DMS79 (cell line): ENCODE results near the gene GAB2.

Experiments used
- DNase-seq: peaks from one replicate; lab custom pipeline; 2025; lab: John Stamatoyannopoulos, UW

Gene GAB2

GRCh38 chr11:78400116-78400515 is 17.5 kb downstream of the GAB2 start:
- no peak for DNase-seq

DNA sequence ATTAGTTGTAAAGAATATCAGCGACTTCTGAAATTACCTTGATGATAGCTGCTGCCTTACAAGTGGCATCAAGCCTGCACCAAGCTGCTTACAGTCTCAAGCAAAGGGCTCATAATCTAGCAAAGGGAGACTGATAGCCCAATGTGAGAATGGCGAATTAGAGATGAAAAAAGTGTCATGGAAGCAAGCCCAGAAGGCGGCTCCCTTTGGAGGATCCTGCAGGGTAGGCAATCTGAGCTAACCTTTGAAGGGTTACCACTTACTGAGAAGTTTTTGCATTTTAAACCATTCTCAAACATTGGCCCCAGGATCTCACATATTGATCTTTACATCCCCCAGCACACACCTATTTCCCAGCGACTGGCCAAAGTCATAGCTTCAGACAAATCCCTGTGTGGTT is 18.5 kb downstream of the GAB2 start:
- DNase-seq, result no peak

DNA sequence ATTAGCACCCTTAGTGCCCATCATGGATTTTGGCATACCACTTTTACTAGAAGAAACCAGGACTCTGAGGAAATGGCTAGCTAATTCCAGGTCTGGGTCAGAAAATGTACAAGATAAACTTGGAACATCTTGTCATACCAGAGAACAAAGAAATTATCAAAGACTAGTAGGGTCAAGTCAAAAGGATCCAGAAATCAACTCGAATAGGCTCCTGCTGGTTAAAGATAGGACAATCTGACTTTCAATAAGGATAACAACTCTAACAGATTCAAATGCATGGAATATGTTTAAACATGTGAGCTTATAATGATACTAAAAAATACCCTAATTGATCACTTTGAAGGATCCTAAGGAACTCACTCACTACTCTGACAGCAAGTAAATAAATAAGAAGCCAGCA is 18.9 kb downstream of the GAB2 start:
- no peak for DNase-seq

- no peak for DNase-seq
Measured at GRCh38 chr11:78397398-78397797, 20.2 kb downstream of the GAB2 start.

DNA sequence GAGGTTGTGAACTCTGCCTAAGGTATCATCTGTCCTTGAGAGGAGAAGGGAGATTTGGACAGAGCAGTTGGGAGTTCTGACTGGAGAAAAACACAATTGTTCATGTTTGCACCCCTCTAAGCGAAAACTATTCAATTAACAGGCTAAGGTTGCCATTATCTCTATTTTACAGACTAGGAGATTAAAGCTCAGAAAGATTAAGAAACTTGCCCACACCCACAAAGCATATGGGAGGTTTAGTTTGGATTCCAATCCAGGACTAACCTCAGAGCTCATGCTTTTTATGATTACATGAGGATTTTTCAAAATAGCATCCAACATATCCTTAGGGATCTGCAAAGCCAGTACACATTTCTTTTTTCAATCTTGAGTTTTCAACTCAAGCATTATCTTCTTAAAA is 22.0 kb downstream of the GAB2 start:
- no peak for DNase-seq

- DNase-seq, result no peak
Measured at GRCh38 chr11:78392854-78393253, 24.8 kb downstream of the GAB2 start.

DNA sequence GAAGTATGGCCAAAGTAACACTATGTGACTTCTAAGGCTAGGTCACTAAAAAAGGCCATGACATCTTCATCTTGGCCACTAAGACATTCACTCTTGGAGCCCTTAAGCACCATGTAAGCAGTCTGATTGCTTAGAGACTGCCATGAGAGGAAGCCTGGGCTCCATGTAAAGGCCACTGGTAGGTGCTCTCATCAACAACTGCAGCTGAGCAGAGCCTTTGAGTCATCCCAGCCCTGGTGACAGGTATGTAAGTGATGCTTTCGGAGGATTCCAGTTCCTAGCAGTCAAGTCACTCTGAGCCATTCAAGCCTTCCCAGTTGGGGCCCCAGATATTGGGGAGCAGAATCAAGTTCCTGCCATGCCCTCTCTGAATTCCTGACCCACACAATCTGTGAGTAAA is 26.2 kb downstream of the GAB2 start:
- no peak for DNase-seq

- no peak for DNase-seq
Measured at GRCh38 chr11:78390809-78391208, 26.8 kb downstream of the GAB2 start.

- no peak for DNase-seq
Measured at GRCh38 chr11:78386215-78386941, 31.2 kb downstream of the GAB2 start.

GRCh38 chr11:78385205-78385604 is 32.4 kb downstream of the GAB2 start:
- DNase-seq, result no peak

DNA sequence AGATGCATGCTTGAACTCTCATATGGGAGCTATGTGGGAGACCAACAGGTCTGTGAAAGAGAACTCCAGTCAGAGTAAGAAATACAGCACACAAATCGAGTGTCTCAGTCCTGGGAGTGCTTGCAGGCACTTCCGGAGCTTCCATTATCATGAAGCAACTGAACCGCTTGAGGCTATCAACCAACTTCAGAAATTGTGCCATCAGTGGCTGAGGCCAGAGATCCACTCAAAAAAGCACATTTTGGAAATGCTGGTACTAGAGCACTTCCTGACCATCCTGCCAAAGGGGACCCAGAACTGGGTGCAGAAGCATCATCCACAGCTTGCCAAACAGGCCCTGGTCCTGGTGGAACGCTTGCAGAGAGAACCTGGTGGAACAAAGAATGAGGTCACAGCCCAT is 33.4 kb downstream of the GAB2 start:
- no peak for DNase-seq

DNA sequence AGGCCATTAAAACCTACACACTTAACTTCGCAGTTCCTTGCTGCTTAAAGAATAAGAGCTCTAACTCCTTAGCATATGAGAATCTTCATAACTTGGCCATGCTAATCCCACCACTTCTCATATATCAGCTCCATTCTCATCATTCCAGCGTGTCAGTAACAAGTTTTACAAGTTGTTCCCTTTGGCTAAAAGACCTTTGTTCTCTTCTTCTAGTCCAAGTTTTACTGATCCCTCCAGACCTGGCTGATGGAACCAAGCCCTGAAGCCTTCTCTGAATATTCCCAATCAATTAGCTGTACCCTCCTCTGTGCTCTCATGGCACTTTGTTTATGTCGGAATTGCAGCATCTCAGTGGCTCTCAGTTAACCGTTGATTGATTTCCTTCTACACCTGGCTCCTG is 35.8 kb downstream of the GAB2 start:
- no peak for DNase-seq

- DNase-seq, result no peak
Measured at GRCh38 chr11:78380615-78381051, 37.0 kb downstream of the GAB2 start.

- DNase-seq, result peak; percentile 8
Measured at GRCh38 chr11:78379039-78379670, 38.5 kb downstream of the GAB2 start.

GRCh38 chr11:78377625-78378418 is 39.8 kb downstream of the GAB2 start:
- no peak for DNase-seq

GRCh38 chr11:78376858-78377257 is 40.8 kb downstream of the GAB2 start:
- no peak for DNase-seq

DNA sequence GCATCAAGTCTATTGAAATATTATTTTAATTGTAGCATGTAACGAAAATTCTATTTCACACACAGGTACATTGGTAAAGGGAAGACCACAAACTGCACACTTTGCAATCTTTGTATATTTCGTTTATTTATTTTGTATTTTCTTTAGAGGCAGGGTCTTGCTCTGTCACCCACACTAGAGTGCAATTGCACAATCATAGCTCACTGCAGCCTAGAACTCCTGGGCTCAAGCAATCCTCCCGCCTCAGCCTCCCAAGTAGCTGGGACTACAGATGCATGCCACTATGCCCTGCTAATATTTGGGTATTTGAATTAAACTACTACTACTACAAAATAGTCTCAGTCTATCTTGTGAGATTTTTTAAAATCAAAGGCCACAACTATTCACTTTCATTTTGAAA is 42.7 kb downstream of the GAB2 start:
- no peak for DNase-seq

DNA sequence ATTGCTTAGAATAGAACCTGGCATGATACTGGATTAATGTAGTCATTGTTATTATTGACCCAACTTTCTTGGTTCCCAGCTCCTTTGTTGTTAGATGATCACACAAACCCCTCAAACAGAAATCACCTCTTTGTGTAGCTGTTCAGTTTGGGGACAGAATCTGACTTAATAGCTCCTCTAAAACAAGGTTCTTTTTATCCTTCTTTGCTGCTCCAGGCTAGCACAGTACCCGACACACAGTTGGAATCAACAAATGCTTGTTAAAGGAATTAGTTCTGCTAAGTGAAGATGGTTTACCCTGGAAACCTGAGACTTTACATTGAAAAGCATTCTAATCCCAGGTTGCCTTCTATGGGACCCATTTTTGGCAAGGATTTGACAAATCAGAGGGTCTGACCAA is 43.9 kb downstream of the GAB2 start:
- no peak for DNase-seq

DNA sequence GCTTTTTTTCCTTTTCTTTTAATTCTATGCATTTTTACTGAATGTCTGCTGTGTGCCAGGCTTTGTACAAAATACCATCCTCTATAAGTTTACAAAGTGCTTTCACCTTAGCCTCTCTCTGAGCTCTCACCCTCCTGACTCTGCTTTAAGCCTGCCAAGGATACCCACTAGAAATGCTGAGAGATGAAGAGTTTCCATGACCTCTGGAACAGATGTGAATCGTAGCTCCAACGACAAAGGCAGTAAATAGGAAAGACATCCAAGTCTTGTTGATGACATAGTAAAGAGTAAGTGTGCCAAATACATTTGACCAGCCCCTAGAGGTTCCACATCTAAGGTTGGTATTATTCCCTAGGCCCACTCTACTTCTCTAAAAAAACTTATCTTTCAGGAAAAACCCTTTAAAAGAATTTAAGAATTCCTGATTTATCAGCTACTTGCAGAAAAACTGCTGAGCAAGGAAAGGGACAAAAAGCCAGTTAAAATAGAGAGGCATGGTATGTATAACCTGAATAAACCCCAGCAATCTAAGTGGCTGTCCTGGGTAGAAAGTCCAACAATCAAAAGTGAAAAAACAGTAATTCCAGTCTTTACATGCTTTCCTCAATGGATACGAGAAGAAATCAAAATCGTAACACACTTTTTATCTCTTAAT is 45.4 kb downstream of the GAB2 start:
- DNase-seq, result peak; percentile 31

DNA sequence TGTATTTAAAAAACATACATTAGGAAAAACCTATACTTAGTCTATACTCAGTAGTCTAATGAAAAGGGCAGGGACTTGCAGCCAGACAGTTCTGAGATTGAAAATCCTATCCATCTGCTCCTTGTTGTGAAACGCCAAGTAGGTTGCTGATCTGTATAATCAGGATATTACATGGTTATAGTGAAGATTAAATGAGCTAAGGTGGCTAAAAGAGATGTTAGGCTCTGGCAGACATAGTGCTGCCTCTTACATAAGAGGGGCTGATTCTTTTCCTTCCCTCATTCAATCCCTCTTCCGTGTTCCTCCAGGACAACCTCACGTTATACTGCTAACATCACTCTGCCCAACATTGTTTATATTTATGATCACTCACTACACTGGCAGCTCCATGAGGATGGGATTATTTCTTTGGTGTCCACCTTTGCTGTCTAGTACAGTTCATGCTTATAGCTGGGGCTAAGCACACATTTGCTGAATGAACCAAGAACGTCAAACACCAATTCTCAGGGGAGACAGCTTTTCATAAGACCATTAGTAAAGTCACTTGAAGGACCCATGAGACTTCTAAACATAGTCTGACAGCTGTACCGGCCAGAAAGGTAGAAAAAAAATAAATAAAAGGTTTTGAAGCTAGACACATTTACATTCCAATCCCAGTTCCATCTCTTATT is 46.3 kb downstream of the GAB2 start:
- DNase-seq, result peak; percentile 47

DNA sequence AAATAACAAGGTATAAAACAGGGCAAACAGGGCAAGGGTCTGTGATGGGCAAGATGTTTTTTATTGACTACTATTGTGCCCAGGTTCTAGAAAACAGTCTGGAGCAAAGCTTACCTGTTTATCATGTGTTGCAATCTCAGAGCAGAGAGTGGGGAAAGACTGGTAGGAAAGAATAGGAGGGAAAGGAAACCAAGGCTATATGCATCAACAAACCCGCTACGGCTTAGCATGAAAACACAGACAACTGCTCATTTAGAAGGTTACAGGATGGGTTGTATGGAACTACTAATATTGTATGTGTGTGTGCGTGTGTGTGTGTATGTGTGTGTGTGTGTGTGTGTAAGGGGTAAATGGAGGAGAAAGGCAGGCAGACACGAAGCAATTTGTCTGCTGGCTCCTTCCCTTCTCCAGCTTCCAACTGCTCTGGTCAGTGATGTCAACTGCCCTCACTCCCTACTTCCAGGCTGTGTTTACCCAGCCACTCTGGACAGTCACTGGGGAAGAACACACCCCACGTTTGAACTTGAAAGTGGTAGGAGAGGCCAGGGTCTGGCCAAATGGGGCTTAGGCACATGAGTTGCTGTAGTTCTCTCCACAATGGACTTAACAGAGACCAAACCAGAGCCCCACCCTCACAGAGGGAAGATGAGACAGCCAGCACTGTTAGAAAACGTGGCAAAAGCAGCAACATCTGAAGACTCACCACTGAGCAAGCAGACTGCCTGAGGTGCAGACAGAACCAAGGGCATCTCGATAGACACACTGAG is 47.0 kb downstream of the GAB2 start:
- no peak for DNase-seq
